Left renal pelvis (tissue), 4 donors: Measurements from ENCODE around the gene FAM76A. TPM values are rescaled to one million over a fixed set of nuclear protein-coding genes. Genes with fewer than 3 reads are reported as not detected.
"Not testable (repeated sequence)": the region's sequence is repeated elsewhere in the genome, so short reads cannot be mapped to it uniquely, and the experiment has no call there.

ENCODE experiments used
- DNase-seq, 4 donors: peaks; one replicate each; pipeline ENCODE4 v3.0.0-alpha.2; 2013; ENCODE audit warnings: low read depth in 4 of 4, low spot score in 3 of 4
- polyA plus RNA-seq, 4 donors: library from polyadenylated mRNA; unstranded; fragments of 120-200 nt; gene quantifications; one replicate each; pipeline ENCODE4 v1.2.1, GENCODE V29; 2013; ENCODE audit not compliant: insufficient read length in 4 of 4

Gene FAM76A
- 10 to 100 TPM; 11.9 to 16.7 (median 14.5) TPM for polyA plus RNA-seq

DNA sequence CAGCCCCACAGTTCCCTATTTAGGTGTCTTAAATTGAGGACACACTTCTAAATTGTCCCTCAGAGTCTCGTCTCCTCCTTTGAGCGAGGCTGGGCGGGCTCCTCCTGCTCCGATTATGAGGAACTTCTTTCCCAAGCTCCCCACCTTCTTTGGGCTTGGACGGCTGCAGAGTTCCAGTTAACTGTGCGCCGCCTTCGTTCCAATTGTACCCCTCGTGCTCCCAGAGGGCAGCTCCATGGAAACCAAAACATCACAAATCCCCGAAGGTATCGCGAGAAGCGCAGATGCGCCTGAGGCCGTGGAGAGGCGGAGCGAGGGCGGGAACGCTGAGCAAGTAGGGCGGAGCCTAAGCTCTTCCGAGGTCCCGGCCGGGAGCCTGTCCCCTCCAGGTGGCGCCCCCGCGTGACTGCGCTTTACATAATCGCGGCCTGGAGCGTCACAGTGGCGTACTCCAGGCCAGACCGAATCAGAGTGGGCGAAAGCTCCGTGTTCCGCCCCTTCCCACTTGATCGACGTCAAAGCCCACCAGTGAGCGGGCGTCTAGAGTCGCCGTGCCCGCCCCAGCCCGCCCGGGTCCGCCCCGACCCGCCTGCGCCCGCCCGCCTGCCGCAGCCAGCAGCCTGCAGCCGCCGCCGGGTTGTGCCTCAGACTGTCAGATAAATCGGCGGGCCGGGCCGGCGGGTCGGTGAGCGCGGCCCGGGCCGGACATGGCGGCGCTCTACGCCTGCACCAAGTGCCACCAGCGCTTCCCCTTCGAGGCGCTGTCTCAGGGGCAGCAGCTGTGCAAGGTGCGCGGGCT is at the start of gene FAM76A:
Gene FAM76A (plus strand): TSS at position 588 of the 799 bp plus-strand sequence. CDS start 120 bp downstream, at position 708.
- DNase-seq, result peak; percentile 98 to 99 (median 99)

- no peak for DNase-seq
These were observed 49.4 kb upstream of the FAM76A start for GRCh38 chr1:27676410-27676809.

DNA sequence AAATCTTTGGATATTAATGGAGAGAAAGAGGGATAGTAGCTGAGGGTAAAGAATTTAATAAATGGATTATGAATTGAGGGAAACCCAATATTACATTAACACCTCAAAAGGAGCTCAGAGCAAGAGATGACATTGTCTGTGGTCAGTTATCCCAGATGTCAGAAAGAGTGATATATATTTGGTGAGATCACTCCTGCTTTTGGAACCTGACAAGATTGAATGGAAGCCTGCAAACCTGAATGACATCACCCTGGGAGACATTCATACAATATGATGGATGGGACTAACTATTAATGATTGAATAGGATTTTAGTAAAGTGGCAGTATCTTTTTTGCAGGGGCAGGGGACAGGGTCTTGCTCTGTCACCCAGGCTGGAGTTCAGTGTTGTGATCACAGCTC is 47.0 kb upstream of the FAM76A start:
- no peak for DNase-seq

DNA sequence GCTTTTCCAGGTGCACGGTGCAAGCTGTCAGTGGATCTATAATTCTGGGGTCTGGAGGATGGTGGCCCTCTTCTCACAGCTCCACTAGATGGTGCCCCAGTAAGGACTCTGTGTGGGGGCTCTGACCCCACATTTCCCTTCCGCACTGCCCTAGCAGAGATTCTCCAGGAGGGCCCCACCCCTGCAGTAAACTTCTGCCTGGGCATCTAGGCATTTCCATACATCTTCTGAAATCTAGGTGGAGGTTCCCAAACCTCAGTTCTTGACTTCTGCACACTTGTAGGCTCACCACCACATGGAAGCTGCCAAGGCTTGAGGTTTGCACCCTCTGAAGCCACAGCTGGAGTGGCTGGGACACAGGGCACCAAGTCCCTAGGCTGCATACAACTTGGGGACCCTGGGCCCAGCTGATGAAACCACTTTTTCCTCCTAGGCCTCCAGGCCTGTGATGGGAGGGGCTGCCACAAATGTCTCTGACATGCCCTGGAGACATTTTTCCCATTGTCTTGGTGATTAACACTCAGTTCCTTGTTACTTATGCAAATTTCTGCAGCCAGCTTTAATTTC is 45.5 kb upstream of the FAM76A start:
- DNase-seq, result not testable (repeated sequence)

DNA sequence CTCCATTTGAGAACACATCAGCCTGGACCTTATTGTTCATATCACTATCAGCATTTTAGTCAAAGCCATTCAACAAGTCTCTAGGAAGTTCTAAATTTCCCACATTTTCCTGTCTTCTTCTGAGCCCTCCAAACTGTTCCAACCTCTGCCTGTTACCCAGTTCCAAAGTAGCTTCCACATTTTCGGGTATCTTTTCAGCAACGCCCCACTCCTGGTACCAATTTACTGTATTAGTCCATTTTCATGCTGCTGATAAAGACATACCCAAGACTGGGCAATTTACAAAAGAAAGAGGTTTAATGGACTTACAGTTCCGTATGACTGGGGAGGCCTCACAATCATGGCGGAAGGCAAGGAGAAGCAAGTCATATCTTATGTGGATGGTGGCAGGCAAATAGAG is 44.2 kb upstream of the FAM76A start:
- DNase-seq, result not testable (repeated sequence)

- DNase-seq, result no peak
These were observed 43.3 kb upstream of the FAM76A start for GRCh38 chr1:27682351-27682944.

GRCh38 chr1:27684176-27684575 is 41.6 kb upstream of the FAM76A start:
- DNase-seq, result no peak

DNA sequence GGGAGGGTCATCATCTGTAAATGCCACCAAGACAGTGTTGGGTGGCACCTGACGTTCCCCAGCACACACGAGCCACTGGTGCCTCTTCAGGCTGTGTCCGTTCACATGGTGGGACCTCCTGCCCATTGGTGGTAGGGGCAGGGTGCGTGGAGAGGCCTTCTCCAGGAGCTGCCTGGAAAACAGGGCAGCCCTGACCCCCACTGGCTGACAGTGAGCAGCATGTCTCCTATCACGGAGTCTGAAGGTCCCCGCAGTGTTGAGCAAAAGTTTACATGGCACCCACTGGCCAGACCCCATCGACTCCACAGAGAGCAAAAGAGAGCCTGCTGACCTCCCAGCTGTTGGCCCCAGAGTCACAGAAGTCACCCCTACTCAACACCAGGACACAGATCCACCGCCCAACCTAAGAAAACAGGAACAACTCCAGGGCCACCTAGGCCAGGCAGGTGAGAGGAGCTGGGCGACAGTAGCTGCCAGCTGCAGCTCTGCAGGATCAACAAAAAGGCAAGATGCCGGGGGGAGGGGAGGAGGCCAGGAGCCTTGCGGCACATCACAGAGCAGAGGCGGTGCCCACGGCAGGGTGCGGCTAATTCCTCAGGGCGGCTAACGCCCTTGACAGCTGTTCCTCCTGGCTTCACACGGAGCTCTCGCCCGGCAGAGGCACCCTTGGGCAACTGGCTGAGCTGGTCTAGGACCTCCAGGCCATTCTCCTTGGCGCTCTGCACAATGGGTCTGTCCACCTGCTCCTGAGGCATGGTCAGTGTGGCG is 39.4 kb upstream of the FAM76A start:
- no peak for DNase-seq

DNA sequence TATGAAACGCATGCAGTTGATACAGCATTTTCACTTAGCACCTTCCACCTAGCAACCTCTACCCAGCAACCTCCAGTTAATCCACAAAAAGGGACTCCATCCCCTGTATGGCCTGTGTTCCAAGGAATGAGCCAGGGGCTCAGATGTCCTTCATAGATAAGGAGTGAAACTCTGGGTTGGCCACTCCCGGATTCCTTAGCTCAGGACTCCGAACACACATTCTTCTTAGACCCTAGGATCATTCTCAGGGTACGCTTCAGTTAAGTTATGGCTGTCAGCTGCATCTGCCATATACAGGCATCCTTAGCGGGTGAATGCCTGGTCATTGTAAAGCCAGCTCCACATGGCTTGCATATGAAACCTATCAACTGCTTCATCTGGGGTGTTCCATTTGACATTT is 37.9 kb upstream of the FAM76A start:
- DNase-seq, result no peak

GRCh38 chr1:27689423-27690173 is 36.2 kb upstream of the FAM76A start:
- no peak for DNase-seq

DNA sequence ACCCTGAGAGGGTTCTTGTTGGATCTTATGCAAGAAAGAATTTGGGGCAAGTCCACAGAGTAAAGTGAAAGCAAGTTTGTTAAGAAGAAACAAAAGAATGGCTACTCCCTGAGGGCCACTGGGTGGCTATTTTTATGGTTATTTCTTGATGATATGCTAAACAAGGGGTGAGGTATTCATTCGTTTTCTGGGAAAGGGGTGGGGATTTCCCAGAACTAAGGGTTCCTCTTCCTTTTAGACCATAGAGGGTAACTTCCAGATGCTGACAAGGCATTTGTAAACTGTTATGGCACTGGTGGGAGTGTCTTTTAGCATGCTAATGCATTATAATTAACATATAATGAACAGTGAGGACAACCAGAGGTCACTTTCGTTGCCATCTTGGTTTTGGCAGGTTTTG is 35.6 kb upstream of the FAM76A start:
- DNase-seq, result no peak

DNA sequence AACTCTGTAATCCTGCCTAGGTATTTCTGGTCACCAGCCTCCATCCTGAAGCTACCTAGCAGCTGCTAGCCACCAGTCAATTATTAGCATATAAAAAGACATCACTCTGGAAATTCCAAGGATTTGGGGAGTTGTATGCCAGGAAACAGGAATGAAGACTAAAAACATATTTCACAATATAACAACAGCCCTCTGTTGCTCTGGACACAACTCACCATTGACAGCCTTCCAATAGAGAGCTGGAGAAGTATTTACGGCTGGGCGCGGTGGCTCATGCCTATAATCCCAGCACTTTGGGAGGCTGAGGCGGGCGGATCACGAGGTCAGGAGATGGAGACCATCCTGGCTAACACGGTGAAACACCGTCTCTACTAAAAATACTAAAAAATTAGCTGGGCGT is 28.9 kb upstream of the FAM76A start:
- DNase-seq, result not testable (repeated sequence)

DNA sequence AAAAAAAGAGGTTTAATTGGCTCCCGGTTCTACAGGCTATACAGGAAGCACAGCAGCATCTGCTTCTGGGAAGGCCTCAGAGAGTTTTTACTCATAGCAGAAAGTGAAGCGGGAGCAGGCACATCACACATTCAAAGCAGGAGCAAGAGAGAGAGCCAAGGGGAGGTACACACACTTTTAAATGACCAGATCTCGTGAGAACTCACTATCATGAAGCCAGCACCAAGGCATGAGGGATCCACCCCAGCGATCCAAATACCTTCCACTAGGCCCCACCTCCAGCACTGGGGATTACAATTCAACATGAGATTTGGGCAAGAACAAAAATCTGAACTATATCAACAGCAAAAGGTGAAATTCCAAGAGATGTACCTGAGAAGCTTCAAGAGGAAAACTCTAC is 20.8 kb upstream of the FAM76A start:
- no peak for DNase-seq

GRCh38 chr1:27705545-27705944 is 20.2 kb upstream of the FAM76A start:
- DNase-seq, result no peak

GRCh38 chr1:27710574-27710973 is 15.2 kb upstream of the FAM76A start:
- no peak for DNase-seq

DNA sequence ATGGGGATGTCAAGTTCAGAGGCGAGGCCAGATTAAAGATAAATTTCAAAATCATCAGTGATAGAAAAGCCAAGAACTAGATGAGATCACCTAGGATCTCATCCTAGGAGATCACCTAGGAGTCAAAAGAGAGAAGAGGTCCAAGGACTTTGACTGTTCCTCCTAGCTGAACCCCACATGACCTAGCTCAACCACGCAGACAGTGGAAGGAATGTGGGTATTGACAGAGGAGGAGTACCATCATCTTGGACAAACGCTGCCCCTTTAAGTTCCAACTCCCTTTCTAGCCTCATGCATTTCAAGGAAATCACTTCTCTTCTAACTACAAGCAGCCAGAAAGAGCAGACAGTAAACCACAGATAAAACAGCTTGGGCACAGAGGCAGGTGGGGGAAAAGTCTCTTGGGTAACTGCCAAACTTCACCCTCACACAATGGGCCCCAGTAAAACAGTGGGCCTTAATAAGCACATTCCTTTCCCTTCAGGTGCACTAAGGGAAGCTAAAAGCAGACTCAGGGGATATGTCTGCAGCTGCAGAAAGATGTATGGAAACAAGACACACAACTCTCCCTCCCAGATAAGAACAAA is 12.5 kb upstream of the FAM76A start:
- no peak for DNase-seq

DNA sequence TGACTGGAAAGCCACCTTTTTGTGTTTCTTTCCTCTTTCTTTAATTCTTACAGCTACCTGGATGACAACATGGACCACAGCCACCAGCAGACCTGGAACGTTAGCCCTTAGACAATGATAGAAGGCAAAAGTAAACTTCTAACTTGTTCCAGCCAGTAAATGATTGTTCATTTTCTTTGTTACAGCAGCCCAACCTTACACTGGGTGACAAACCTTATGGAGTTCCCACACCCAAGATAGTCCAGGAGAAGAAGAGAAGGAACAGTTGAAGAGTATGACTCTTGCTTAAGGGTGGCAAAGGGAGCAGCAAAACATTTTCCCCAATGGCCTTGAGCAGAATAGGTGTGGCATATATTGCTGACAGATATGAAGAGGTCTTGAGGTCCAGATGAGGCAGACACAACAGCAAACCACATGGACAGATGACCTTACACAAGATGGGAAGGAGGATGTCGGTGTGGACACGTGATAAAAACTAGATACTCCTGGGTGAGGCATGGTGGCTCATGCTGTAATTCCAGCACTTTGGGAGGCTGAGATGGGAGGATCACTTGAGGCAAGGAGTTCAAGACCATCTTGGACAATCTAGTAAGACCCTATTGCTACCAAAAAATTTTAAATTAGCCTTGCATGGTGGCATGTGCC is 11.8 kb upstream of the FAM76A start:
- DNase-seq, result no peak

- DNase-seq, result no peak
These were observed 9.4 kb upstream of the FAM76A start for GRCh38 chr1:27716262-27716895.
